ENCODE results near the gene CHMP4B.

DNA sequence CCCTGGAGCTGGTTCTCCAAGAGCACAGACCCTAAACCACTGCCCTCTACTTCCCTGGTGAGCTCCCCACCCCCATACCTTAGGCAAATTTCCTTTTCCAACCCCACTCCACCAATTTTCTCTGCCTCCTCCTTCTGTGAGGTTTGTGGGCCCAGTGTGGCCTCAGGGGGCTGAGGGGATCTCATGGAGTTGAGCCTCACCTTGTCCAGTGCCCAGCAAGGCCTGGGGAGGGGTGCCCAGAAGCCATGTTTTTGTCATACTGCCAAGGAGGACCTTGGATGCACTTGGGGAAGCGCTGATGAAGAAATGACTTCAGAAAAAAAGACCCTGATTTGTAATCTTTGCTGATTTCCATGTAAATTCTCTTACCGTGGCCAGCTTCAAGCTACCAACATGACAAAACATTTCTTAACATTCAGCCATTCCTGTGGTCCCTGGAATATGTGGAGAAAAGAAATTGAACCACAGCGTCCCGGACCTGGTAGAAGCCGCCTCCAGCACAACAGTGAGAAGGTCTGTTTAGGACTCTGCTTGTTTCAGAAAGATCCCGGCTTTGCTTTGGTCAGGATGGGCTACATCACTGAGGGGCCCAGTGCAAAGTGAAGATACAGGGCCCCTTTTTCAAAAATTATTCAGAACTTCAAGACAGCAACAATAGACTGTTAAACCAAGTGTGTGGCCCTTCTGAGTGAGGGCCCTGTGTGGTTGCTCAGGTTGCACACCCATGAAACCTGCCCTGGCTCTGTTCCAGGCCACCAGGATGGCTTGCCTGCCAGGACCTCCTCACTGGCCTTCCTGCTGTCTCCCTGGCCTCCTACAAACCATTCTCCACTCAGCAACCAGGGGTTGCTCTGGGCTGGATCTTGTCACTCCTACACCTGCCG, 52.5 kb downstream of the CHMP4B start:
- TF ChIP-seq, protein P1, sequence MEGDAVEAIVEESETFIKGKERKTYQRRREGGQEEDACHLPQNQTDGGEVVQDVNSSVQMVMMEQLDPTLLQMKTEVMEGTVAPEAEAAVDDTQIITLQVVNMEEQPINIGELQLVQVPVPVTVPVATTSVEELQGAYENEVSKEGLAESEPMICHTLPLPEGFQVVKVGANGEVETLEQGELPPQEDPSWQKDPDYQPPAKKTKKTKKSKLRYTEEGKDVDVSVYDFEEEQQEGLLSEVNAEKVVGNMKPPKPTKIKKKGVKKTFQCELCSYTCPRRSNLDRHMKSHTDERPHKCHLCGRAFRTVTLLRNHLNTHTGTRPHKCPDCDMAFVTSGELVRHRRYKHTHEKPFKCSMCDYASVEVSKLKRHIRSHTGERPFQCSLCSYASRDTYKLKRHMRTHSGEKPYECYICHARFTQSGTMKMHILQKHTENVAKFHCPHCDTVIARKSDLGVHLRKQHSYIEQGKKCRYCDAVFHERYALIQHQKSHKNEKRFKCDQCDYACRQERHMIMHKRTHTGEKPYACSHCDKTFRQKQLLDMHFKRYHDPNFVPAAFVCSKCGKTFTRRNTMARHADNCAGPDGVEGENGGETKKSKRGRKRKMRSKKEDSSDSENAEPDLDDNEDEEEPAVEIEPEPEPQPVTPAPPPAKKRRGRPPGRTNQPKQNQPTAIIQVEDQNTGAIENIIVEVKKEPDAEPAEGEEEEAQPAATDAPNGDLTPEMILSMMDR (IDR thresholded peaks at IDR 0.05): no peak
- TF ChIP-seq POLR2AphosphoS5 (IDR thresholded peaks at IDR 0.05; ENCODE audit: low read depth, low read length) (no peak), TCF7L2 (IDR thresholded peaks at IDR 0.05; ENCODE audit: low read depth, low read length) (no peak), SIN3A (IDR thresholded peaks at IDR 0.05; ENCODE audit: borderline replicate concordance, insufficient read depth, low read depth, low read length) (no peak)
- TF ChIP-seq, protein P2, sequence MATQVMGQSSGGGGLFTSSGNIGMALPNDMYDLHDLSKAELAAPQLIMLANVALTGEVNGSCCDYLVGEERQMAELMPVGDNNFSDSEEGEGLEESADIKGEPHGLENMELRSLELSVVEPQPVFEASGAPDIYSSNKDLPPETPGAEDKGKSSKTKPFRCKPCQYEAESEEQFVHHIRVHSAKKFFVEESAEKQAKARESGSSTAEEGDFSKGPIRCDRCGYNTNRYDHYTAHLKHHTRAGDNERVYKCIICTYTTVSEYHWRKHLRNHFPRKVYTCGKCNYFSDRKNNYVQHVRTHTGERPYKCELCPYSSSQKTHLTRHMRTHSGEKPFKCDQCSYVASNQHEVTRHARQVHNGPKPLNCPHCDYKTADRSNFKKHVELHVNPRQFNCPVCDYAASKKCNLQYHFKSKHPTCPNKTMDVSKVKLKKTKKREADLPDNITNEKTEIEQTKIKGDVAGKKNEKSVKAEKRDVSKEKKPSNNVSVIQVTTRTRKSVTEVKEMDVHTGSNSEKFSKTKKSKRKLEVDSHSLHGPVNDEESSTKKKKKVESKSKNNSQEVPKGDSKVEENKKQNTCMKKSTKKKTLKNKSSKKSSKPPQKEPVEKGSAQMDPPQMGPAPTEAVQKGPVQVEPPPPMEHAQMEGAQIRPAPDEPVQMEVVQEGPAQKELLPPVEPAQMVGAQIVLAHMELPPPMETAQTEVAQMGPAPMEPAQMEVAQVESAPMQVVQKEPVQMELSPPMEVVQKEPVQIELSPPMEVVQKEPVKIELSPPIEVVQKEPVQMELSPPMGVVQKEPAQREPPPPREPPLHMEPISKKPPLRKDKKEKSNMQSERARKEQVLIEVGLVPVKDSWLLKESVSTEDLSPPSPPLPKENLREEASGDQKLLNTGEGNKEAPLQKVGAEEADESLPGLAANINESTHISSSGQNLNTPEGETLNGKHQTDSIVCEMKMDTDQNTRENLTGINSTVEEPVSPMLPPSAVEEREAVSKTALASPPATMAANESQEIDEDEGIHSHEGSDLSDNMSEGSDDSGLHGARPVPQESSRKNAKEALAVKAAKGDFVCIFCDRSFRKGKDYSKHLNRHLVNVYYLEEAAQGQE (IDR thresholded peaks at IDR 0.05; ENCODE audit: insufficient read depth in 1 of 2, low read depth in 2 of 2, low read length in 1 of 2): no peak
